ENCODE measurements around the gene VSTM2L. TPM values are rescaled to one million over a fixed set of nuclear protein-coding genes. Genes with fewer than 3 reads are reported as not detected.

The VSTM2L gene
- total and polyA plus RNA-seq, 2 of the 13 experiments (the other 11 are each of a cell fraction or from before 2014, with no cell fraction given), result not detected

- Histone ChIP-seq H3K27me3 (ENCODE audit: control insufficient read depth in 1 of 2, insufficient read depth in 2 of 2, low read length in 2 of 2) (no peaks in the 10 kb centered on the region), H3K79me2 (ENCODE audit: insufficient read depth, low read length) (no peaks in the 10 kb centered on the region), H3K9me3 (ENCODE audit: low read length) (no peaks in the 10 kb centered on the region), H2AFZ (ENCODE audit: low read length) (no peak overlapping the region), H3K4me3 (replicated peaks in 1 of 3; ENCODE audit: insufficient read depth in 1 of 3, low read depth in 2 of 3, low read length in 3 of 3) (no peak overlapping the region), H4K20me1 (ENCODE audit: insufficient read depth, low read length) (0 out of 2 replicates have a peak, but pooled peaks cover 3% of the 10 kb centered on the region), H3K36me3 (replicated peaks in 1 of 2; ENCODE audit: control insufficient read depth in 1 of 2, insufficient read depth in 2 of 2, low read length in 2 of 2) (peaks cover 10 to 38% of the 10 kb centered on the region in 2 experiments), H3K27ac (ENCODE audit: extremely low read length, insufficient read depth, low read length) (peak overlapping the region; percentile 62), H3K4me1 (ENCODE audit: insufficient read depth, low read length) (peaks cover 70% of the 10 kb centered on the region), H3K4me2 (ENCODE audit: low read depth, low read length) (no peak overlapping the region), H3K9ac (ENCODE audit: insufficient read depth, low read depth, low read length) (no peak overlapping the region)
- ChIA-PET CTCF (ENCODE audit: low intra/inter-chr PET ratio, low total read pairs) (no interaction called here), POLR2A (no interaction called here)
- FAIRE-seq (no peak), DNase-seq (ENCODE audit: low spot score) (no peak), ATAC-seq (no peak)
- in situ Hi-C loops (cut with HindIII; ENCODE audit: extremely low pct_ligation_motif_present, low pct_unique_long_range_greater_than_20kb), result no loop called here
- intact Hi-C loops (cut with micrococcal nuclease; ENCODE audit: unreplicated experiment), result no loop called here
- BruUV-seq (replicated peaks), result no TSS peak
- TF ChIP-seq ZNF644 (CRISPR knock-in tag; IDR thresholded peaks at IDR 0.05; ENCODE audit: low read depth), result no peak
- no peak for TF ChIP-seq CSRNP2 (CRISPR knock-in tag; conservative IDR thresholded peaks at IDR 0.05; ENCODE audit: low read depth)
- no peak for TF ChIP-seq MYNN (CRISPR knock-in tag; IDR thresholded peaks at IDR 0.05; ENCODE audit: low read depth)
- TF ChIP-seq PLRG1 (conservative IDR thresholded peaks at IDR 0.05), result no peak
- no peak for TF ChIP-seq ZNF451 (CRISPR knock-in tag; IDR thresholded peaks at IDR 0.05)
- no peak for TF ChIP-seq SUZ12 (IDR thresholded peaks at IDR 0.05; ENCODE audit: low read depth, low read length)
- TF ChIP-seq IRF2 (CRISPR knock-in tag; IDR thresholded peaks at IDR 0.05), result no peak
- no peak for TF ChIP-seq LRRFIP1 (CRISPR knock-in tag; conservative IDR thresholded peaks at IDR 0.05)
- no peak for TF ChIP-seq RBAK (CRISPR knock-in tag; IDR thresholded peaks at IDR 0.05)
- no peak for TF ChIP-seq MEIS1 (CRISPR knock-in tag; IDR thresholded peaks at IDR 0.05; ENCODE audit: borderline replicate concordance)
- no peak for TF ChIP-seq ATAD3A (CRISPR knock-in tag; IDR thresholded peaks at IDR 0.05)
- TF ChIP-seq HNRNPL (IDR thresholded peaks at IDR 0.05; ENCODE audit: low read depth, low read length), result no peak
- TF ChIP-seq STAG1 (CRISPR knock-in tag; IDR thresholded peaks at IDR 0.05), result no peak
- no peak for TF ChIP-seq ZNF343 (CRISPR knock-in tag; IDR thresholded peaks at IDR 0.05)
- TF ChIP-seq ZNF253 (CRISPR knock-in tag; IDR thresholded peaks at IDR 0.05; ENCODE audit: borderline replicate concordance), result no peak
- TF ChIP-seq ZNF577 (CRISPR knock-in tag; IDR thresholded peaks at IDR 0.05; ENCODE audit: borderline replicate concordance, low read depth), result no peak
- no peak for TF ChIP-seq SMAD3 (CRISPR knock-in tag; IDR thresholded peaks at IDR 0.05)
- no peak for TF ChIP-seq ZNF781 (CRISPR knock-in tag; IDR thresholded peaks at IDR 0.05; ENCODE audit: borderline replicate concordance, not compliant biosample characterization)
- WGBS (ENCODE audit: low lambda C conversion rate), result 97% methylated on average over 5 of the region's 5 CpGs
These were observed 85.5 kb downstream of the VSTM2L start for GRCh38 chr20:37988306-37988954.

Data from HepG2 (cell line).